ENCODE data around the gene MAN1A1.

GRCh38 chr6:119318730-119319129 is 30.8 kb downstream of the MAN1A1 start:
- TF ChIP-seq CTCF (IDR thresholded peaks at IDR 0.05; ENCODE audit: poor library complexity, severe bottlenecking) = no peak
- no peak for TF ChIP-seq EP300 (conservative IDR thresholded peaks at IDR 0.05; ENCODE audit: poor library complexity, severe bottlenecking)
- TF ChIP-seq EZH2 (IDR thresholded peaks at IDR 0.05; ENCODE audit: borderline replicate concordance, insufficient read depth, low read length, poor library complexity, severe bottlenecking) = no peak
- TF ChIP-seq, protein P1, sequence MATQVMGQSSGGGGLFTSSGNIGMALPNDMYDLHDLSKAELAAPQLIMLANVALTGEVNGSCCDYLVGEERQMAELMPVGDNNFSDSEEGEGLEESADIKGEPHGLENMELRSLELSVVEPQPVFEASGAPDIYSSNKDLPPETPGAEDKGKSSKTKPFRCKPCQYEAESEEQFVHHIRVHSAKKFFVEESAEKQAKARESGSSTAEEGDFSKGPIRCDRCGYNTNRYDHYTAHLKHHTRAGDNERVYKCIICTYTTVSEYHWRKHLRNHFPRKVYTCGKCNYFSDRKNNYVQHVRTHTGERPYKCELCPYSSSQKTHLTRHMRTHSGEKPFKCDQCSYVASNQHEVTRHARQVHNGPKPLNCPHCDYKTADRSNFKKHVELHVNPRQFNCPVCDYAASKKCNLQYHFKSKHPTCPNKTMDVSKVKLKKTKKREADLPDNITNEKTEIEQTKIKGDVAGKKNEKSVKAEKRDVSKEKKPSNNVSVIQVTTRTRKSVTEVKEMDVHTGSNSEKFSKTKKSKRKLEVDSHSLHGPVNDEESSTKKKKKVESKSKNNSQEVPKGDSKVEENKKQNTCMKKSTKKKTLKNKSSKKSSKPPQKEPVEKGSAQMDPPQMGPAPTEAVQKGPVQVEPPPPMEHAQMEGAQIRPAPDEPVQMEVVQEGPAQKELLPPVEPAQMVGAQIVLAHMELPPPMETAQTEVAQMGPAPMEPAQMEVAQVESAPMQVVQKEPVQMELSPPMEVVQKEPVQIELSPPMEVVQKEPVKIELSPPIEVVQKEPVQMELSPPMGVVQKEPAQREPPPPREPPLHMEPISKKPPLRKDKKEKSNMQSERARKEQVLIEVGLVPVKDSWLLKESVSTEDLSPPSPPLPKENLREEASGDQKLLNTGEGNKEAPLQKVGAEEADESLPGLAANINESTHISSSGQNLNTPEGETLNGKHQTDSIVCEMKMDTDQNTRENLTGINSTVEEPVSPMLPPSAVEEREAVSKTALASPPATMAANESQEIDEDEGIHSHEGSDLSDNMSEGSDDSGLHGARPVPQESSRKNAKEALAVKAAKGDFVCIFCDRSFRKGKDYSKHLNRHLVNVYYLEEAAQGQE (IDR thresholded peaks at IDR 0.05; ENCODE audit: borderline replicate concordance) = no peak
- no peak for TF ChIP-seq POLR2AphosphoS5 (IDR thresholded peaks at IDR 0.05)

All from neural cell (in vitro differentiated cells).